GM12878 (cell line): ENCODE data around the gene HIRIP3. TPM values are rescaled to one million over a fixed set of nuclear protein-coding genes. Genes with fewer than 3 reads are reported as not detected.

Experiments
- CBX3 ChIP-seq: fragments of 200-600 bp; sonication (generic); IDR thresholded peaks from 2 replicates; pipeline ENCODE4 v1.6.1; 2016; ENCODE audit warnings: low read depth, borderline replicate concordance
- CEBPZ ChIP-seq: fragments of 150-350 bp; IDR thresholded peaks from 2 replicates; pipeline ENCODE4 v1.6.1; 2016; ENCODE audit warnings: low read depth, low read length
- CHD1 ChIP-seq: IDR thresholded peaks from 2 replicates; pipeline ENCODE4 v1.6.1; 2012; ENCODE audit warnings: low read depth, low read length, improper control_type of control experiment
- CREB1 ChIP-seq: IDR thresholded peaks from 2 replicates; pipeline ENCODE4 v1.6.1; 2012; ENCODE audit warnings: low read depth, mild to moderate bottlenecking, inconsistent platforms
- FOXK2 ChIP-seq: fragments of 450-650 bp; IDR thresholded peaks from 2 replicates; pipeline ENCODE4 v1.6.1; 2017; ENCODE audit warnings: mild to moderate bottlenecking, moderate library complexity
- KAT2A ChIP-seq: conservative IDR thresholded peaks from 2 replicates; pipeline ENCODE4 v1.6.1; 2011; ENCODE audit warnings: low read depth, low read length; ENCODE audit not compliant: control insufficient read depth
- MEF2B ChIP-seq: fragments of 450-650 bp; IDR thresholded peaks from 2 replicates; pipeline ENCODE4 v1.6.1; 2018; ENCODE audit warnings: mild to moderate bottlenecking, moderate library complexity; ENCODE audit not compliant: partially characterized antibody, poor library complexity, severe bottlenecking
- RCOR1 ChIP-seq: conservative IDR thresholded peaks from 2 replicates; pipeline ENCODE4 v1.6.1; 2012; ENCODE audit warnings: low read depth, low read length, improper control_type of control experiment
- SMC3 ChIP-seq: IDR thresholded peaks from 2 replicates; pipeline ENCODE4 v1.6.1; 2011; ENCODE audit warnings: low read length, improper control_type of control experiment, borderline replicate concordance
- SUZ12 ChIP-seq: fragments of 200-600 bp; sonication (generic); IDR thresholded peaks from one replicate; pipeline ENCODE4 v1.6.1; 2018; ENCODE audit warnings: antibody characterized with exemption, mild to moderate bottlenecking; ENCODE audit not compliant: unreplicated experiment
- polyA plus RNA-seq, 11 experiments: library from polyadenylated mRNA; depleted of rRNA in 4 of 11; unstranded in 6 of 11; stranded (reverse) in 5 of 11; fragments of >200 nt; fragmentation: Nextera tagmentation in 4 of 11; fragmentation: Illumina TruSeq in 1 of 11; extraction: Ambion mirVana in 4 of 11; extraction: Trizol in 1 of 11; gene quantifications; 1 replicate in 1 of 11; 2 replicates in 10 of 11; pipeline versions ENCODE4 v1.2.1 to v1.2.3, GENCODE V29; 2011 to 2016; ENCODE audit warnings: inconsistent platforms in 2 of 11, missing spikeins in 2 of 11, low read depth in 1 of 11
- total RNA-seq, 4 experiments: library from RNA; depleted of rRNA in 3 of 4; stranded (reverse); fragments of >200 nt in 3 of 4; fragmentation: Illumina TruSeq in 1 of 4; extraction: Trizol in 1 of 4; gene quantifications; 2 replicates each; pipeline versions ENCODE4 v1.2.1 to v1.2.3, GENCODE V29; 2013 to 2021
- TF ChIP-seq, protein P1 (sequence below): IDR thresholded peaks from 2 replicates; pipeline ENCODE4 v1.6.1; 2012; ENCODE audit warnings: low read length, inconsistent platforms

Gene HIRIP3
- total and polyA plus RNA-seq, 10 of the 15 experiments (the other 5 are each of a cell fraction or from before 2014, with no cell fraction given) = 4.1 to 43.5 (median 23.9) TPM

- TF ChIP-seq CEBPZ (no peak), SUZ12 (no peak), CHD1 (no peak), FOXK2 (no peak), CBX3 (no peak), RCOR1 (no peak), MEF2B (no peak), CREB1 (no peak), SMC3 (no peak), KAT2A (no peak)
- TF ChIP-seq, protein P1, sequence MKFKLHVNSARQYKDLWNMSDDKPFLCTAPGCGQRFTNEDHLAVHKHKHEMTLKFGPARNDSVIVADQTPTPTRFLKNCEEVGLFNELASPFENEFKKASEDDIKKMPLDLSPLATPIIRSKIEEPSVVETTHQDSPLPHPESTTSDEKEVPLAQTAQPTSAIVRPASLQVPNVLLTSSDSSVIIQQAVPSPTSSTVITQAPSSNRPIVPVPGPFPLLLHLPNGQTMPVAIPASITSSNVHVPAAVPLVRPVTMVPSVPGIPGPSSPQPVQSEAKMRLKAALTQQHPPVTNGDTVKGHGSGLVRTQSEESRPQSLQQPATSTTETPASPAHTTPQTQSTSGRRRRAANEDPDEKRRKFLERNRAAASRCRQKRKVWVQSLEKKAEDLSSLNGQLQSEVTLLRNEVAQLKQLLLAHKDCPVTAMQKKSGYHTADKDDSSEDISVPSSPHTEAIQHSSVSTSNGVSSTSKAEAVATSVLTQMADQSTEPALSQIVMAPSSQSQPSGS = no peak
Observed at GRCh38 chr16:29995324-29995910, at the start of gene HIRIP3 (continued).
